SK-N-SH treated with all-trans-retinoic acid at 6 μM for 48 hours (cell line): ENCODE data around the gene ARHGAP9.

Source experiments
- ATAC-seq: fragments of 200-7000 bp; cut with Tn5 transposase; 3 replicates; pipeline ENCODE4 v1.9.1; 2020; ENCODE audit warnings: mild to moderate bottlenecking, moderate library complexity
- ARNTL ChIP-seq: fragments of 450-650 bp; formaldehyde crosslinking; IDR thresholded peaks from 2 replicates; pipeline ENCODE4 v1.5.0; 2020; ENCODE audit warnings: low read depth, mild to moderate bottlenecking, moderate library complexity, borderline replicate concordance
- CSDC2 ChIP-seq: fragments of 250-450 bp; sonication (Bioruptor Pico); IDR thresholded peaks from 2 replicates; pipeline ENCODE4 v1.5.0; 2020; ENCODE audit warnings: mild to moderate bottlenecking, moderate library complexity
- ESRRG ChIP-seq: fragments of 250-450 bp; sonication (Bioruptor Pico); IDR thresholded peaks from 2 replicates; pipeline ENCODE4 v1.6.1; 2021; ENCODE audit warnings: mild to moderate bottlenecking
- GLIS3 ChIP-seq: fragments of 250-450 bp; sonication (Bioruptor Pico); IDR thresholded peaks from 2 replicates; pipeline ENCODE4 v1.5.0; 2020; ENCODE audit warnings: mild to moderate bottlenecking, moderate library complexity
- OSR1 ChIP-seq: fragments of 250-450 bp; sonication (Bioruptor Pico); IDR thresholded peaks from 2 replicates; pipeline ENCODE4 v1.8.0; 2022; ENCODE audit warnings: moderate library complexity, mild to moderate bottlenecking, inconsistent platforms
- PPARA ChIP-seq: fragments of 250-450 bp; sonication (Bioruptor Pico); IDR thresholded peaks from 2 replicates; pipeline ENCODE4 v1.5.0; 2020; ENCODE audit warnings: mild to moderate bottlenecking, borderline replicate concordance
- RARB ChIP-seq: fragments of 250-450 bp; sonication (Bioruptor Pico); IDR thresholded peaks from 2 replicates; pipeline ENCODE4 v1.8.0; 2021; ENCODE audit warnings: mild to moderate bottlenecking, moderate library complexity
- TCF4 ChIP-seq: fragments of 250-450 bp; sonication (Bioruptor Pico); IDR thresholded peaks from 2 replicates; pipeline ENCODE4 v1.8.0; 2021; ENCODE audit warnings: mild to moderate bottlenecking, moderate library complexity, borderline replicate concordance
- ZC3H10 ChIP-seq: fragments of 250-450 bp; sonication (Bioruptor Pico); IDR thresholded peaks from 2 replicates; pipeline ENCODE4 v1.5.1; 2021; ENCODE audit warnings: mild to moderate bottlenecking, moderate library complexity
- ZFP3 ChIP-seq: fragments of 250-450 bp; sonication (Bioruptor Pico); IDR thresholded peaks from 2 replicates; pipeline ENCODE4 v1.5.0; 2020; ENCODE audit warnings: mild to moderate bottlenecking, moderate library complexity
- ZFP30 ChIP-seq: fragments of 450-650 bp; formaldehyde crosslinking; IDR thresholded peaks from 2 replicates; pipeline ENCODE4 v1.5.0; 2022; ENCODE audit warnings: mild to moderate bottlenecking, moderate library complexity
- ZNF565 ChIP-seq: fragments of 450-650 bp; formaldehyde crosslinking; conservative IDR thresholded peaks from 2 replicates; pipeline ENCODE4 v1.5.0; 2020; ENCODE audit warnings: low read depth, mild to moderate bottlenecking, moderate library complexity
- ZNF8 ChIP-seq: fragments of 450-650 bp; formaldehyde crosslinking; IDR thresholded peaks from 2 replicates; pipeline ENCODE4 v1.5.0; 2020; ENCODE audit warnings: mild to moderate bottlenecking, moderate library complexity
- TF ChIP-seq, protein P1 (sequence below): fragments of 250-450 bp; sonication (Bioruptor Pico); IDR thresholded peaks from 2 replicates; pipeline ENCODE4 v1.5.1; 2021; ENCODE audit warnings: mild to moderate bottlenecking, moderate library complexity
- TF ChIP-seq, protein P2 (sequence below): fragments of 250-450 bp; sonication (Bioruptor Pico); IDR thresholded peaks from 2 replicates; pipeline ENCODE4 v1.5.1; 2020; ENCODE audit warnings: low read depth, mild to moderate bottlenecking, moderate library complexity
- TF ChIP-seq, protein P3 (sequence below): fragments of 250-450 bp; sonication (Bioruptor Pico); IDR thresholded peaks from 2 replicates; pipeline ENCODE4 v1.8.0; 2021; ENCODE audit warnings: low read depth, mild to moderate bottlenecking, moderate library complexity, borderline replicate concordance
- TF ChIP-seq, protein P4 (sequence below): fragments of 250-450 bp; sonication (Bioruptor Pico); IDR thresholded peaks from 2 replicates; pipeline ENCODE4 v1.8.0; 2020; ENCODE audit warnings: mild to moderate bottlenecking, moderate library complexity, borderline replicate concordance

Gene ARHGAP9

DNA sequence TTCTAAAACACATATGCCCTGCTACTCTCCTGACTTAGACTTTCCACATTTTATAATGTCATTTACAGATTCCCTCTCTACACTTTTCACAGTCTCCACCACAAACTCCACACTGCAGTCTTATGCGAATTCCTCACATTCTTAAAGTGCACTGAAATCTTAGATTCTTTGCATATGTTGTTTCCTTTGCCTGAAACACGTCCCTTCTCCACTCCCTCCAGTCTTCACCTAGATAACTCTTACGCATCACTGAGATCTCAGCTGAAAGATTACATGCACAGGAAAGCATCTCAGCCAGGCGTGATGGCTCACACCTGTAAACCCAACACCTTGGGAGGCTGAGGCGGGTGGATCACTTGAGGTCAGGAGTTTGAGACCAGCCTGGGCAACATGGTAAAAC is 3.8 kb upstream of the ARHGAP9 start:
- TF ChIP-seq PPARA (CRISPR knock-in tag) (no peak), RARB (CRISPR knock-in tag) (no peak)
- TF ChIP-seq, protein P1, sequence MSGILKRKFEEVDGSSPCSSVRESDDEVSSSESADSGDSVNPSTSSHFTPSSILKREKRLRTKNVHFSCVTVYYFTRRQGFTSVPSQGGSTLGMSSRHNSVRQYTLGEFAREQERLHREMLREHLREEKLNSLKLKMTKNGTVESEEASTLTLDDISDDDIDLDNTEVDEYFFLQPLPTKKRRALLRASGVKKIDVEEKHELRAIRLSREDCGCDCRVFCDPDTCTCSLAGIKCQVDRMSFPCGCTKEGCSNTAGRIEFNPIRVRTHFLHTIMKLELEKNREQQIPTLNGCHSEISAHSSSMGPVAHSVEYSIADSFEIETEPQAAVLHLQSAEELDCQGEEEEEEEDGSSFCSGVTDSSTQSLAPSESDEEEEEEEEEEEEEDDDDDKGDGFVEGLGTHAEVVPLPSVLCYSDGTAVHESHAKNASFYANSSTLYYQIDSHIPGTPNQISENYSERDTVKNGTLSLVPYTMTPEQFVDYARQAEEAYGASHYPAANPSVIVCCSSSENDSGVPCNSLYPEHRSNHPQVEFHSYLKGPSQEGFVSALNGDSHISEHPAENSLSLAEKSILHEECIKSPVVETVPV (CRISPR knock-in tag): no peak
- TF ChIP-seq, all 23 proteins: peak for 0
- ATAC-seq: peak; percentile 45

DNA sequence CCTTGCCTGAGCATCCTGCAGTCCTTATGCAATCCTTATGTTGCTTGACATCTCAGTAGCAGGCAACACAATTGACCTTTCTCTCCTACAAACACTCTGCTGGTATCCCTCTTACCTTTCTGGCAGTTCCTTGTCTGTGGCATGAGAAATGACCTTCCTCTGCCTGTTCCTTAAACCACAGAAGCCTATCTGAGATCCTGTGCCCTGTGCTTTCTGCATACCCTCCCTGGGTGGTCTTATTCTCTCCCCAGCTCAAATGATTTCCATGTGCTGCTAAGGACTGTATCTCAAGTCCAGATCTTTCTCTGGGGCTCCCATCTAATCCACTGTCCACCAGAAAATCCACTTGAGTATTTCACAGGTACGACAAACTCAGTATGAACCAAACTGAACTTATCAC is 2.0 kb upstream of the ARHGAP9 start:
- TF ChIP-seq RARB (CRISPR knock-in tag) (no peak), ARNTL (CRISPR knock-in tag) (no peak), OSR1 (CRISPR knock-in tag) (no peak), TCF4 (CRISPR knock-in tag) (no peak), GLIS3 (CRISPR knock-in tag) (no peak), ZNF565 (CRISPR knock-in tag) (no peak), CSDC2 (CRISPR knock-in tag) (no peak), ZFP3 (CRISPR knock-in tag) (no peak), ZFP30 (CRISPR knock-in tag) (no peak)
- TF ChIP-seq, protein P2, sequence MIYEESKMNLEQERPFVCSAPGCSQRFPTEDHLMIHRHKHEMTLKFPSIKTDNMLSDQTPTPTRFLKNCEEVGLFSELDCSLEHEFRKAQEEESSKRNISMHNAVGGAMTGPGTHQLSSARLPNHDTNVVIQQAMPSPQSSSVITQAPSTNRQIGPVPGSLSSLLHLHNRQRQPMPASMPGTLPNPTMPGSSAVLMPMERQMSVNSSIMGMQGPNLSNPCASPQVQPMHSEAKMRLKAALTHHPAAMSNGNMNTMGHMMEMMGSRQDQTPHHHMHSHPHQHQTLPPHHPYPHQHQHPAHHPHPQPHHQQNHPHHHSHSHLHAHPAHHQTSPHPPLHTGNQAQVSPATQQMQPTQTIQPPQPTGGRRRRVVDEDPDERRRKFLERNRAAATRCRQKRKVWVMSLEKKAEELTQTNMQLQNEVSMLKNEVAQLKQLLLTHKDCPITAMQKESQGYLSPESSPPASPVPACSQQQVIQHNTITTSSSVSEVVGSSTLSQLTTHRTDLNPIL (CRISPR knock-in tag): no peak
- TF ChIP-seq, protein P3, sequence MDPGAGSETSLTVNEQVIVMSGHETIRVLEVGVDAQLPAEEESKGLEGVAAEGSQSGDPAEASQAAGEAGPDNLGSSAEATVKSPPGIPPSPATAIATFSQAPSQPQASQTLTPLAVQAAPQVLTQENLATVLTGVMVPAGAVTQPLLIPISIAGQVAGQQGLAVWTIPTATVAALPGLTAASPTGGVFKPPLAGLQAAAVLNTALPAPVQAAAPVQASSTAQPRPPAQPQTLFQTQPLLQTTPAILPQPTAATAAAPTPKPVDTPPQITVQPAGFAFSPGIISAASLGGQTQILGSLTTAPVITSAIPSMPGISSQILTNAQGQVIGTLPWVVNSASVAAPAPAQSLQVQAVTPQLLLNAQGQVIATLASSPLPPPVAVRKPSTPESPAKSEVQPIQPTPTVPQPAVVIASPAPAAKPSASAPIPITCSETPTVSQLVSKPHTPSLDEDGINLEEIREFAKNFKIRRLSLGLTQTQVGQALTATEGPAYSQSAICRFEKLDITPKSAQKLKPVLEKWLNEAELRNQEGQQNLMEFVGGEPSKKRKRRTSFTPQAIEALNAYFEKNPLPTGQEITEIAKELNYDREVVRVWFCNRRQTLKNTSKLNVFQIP (CRISPR knock-in tag): no peak
- no peak for ATAC-seq

DNA sequence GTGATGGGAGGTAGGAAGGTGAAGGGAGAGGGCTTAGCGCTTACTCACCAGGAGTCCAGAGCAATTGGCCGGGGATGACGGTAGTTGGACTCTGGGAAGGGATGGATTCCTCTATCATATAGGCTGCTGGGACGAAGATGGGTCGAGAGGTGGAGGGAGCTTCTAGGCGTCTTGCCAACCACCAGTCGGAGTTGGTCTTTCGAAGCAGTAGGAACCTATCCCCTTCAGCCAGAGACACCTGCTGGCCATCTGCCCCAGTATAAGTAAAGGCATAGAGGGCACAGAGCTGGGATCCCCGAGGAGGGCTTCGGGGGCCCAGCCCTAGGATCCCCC is 657 bp downstream of the ARHGAP9 start:
- TF ChIP-seq ZC3H10 (CRISPR knock-in tag): no peak
- TF ChIP-seq, protein P1 (CRISPR knock-in tag): no peak
- TF ChIP-seq PPARA (CRISPR knock-in tag): no peak
- no peak for TF ChIP-seq TCF4 (CRISPR knock-in tag)
- TF ChIP-seq ESRRG (CRISPR knock-in tag): no peak
- TF ChIP-seq OSR1 (CRISPR knock-in tag): no peak
- no peak for TF ChIP-seq GLIS3 (CRISPR knock-in tag)
- no peak for TF ChIP-seq ZNF565 (CRISPR knock-in tag)
- TF ChIP-seq, protein P4, sequence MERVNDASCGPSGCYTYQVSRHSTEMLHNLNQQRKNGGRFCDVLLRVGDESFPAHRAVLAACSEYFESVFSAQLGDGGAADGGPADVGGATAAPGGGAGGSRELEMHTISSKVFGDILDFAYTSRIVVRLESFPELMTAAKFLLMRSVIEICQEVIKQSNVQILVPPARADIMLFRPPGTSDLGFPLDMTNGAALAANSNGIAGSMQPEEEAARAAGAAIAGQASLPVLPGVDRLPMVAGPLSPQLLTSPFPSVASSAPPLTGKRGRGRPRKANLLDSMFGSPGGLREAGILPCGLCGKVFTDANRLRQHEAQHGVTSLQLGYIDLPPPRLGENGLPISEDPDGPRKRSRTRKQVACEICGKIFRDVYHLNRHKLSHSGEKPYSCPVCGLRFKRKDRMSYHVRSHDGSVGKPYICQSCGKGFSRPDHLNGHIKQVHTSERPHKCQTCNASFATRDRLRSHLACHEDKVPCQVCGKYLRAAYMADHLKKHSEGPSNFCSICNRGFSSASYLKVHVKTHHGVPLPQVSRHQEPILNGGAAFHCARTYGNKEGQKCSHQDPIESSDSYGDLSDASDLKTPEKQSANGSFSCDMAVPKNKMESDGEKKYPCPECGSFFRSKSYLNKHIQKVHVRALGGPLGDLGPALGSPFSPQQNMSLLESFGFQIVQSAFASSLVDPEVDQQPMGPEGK (CRISPR knock-in tag): no peak
- TF ChIP-seq ARNTL (CRISPR knock-in tag): no peak
- no peak for TF ChIP-seq ZFP3 (CRISPR knock-in tag)
- TF ChIP-seq RARB (CRISPR knock-in tag): no peak
- TF ChIP-seq ZNF8 (CRISPR knock-in tag): no peak
- TF ChIP-seq, protein P3 (CRISPR knock-in tag): no peak
- no peak for ATAC-seq
